Dermis blood vessel endothelial cell (primary cell): ENCODE results near the gene NRG2. TPM values are rescaled to one million over a fixed set of nuclear protein-coding genes. Genes with fewer than 3 reads are reported as not detected.

Source experiments
- DNase-seq: peaks from one replicate; pipeline ENCODE4 v3.0.0; 2010
- total RNA-seq: library from RNA; depleted of rRNA; stranded (reverse); fragments of >200 nt; gene quantifications from 2 replicates; pipeline ENCODE4 v1.2.3, GENCODE V29; 2014

Gene NRG2
- total RNA-seq, 1 donor from 2014 or later = 0.51 TPM

GRCh38 chr5:139930406-139930805, 112.7 kb downstream of the NRG2 start:
- DNase-seq = no peak

DNA sequence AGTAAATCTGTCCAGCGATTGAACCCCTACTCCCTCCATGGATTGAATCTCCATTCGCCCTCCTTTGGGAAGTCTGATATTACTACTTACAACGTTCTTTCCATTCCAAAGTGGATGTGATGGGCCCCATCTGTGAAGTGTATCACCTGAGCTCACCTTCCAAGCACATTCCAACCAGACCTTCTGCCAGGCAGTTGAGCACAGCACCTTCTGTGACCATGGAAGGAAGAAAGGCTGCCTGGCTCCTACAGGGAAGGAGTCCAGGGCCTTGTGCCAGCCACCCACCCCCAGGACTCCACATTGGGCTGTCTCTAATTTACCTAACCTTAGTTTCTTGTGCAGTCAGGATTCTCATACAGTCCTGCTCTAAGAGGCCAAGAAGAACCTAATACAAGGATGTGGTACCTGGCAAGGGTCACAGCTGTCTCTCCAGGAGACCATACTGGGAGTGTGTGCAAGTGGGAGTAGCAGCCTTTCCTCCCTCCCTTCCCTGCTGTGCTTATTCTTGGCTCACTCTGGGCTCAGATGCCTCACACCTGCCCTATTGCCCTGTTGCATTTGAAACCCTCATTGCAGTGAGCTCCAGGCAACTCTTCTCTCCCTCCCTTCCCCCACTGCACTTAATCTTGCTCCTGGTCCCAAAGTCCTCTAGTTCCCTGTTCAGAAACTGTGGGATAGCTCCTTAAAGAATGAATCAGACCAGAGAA, 116.1 kb downstream of the NRG2 start:
- DNase-seq = no peak

DNA sequence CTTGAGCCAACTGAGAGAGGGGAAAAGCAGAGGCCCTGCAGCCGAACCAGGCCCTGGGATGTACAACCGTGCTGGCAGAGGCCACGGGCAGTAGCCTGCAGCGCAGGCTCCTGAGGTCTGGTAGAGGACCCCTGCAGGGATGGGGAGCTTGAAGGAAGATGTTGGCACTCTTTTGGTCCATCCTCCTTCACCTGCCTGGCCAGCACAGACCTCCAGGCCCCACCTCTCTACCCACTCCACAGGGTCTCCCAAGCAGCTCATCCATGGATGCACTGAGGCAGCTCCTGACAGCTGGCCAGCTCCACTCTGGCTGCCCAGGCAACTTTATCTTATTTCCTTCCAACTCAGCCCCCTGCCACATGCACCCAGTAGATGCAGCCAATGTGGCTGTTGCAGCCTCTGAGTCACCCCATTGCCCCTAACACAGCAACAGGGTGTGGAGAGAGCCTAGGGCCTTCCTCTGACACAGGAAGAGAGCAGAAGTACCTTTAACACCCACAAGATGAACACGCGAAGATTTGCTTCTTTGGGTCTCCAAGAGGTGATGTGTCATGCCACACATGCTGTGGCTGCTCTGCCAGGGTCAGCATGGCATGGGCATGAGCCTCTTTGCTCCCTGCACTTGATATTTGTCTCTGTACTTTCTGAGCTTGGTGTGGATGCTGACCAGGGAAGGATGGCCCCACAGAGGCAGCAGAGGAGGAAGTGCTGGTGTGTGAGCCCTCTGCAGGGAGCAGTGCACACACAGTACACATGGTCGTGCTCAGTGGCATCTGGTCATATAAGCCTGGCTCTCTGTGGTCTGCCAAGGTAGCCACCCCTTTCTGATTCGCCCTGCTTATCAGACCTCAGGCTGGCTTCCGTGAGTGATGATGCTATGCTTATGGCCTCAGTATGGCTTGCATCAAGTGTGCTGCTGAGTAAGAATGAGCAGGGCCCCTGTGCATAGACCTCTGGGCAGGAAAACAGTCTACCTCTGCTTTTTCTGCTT, 117.2 kb downstream of the NRG2 start:
- DNase-seq = no peak

GRCh38 chr5:139925216-139925562, 117.9 kb downstream of the NRG2 start:
- DNase-seq = no peak

DNA sequence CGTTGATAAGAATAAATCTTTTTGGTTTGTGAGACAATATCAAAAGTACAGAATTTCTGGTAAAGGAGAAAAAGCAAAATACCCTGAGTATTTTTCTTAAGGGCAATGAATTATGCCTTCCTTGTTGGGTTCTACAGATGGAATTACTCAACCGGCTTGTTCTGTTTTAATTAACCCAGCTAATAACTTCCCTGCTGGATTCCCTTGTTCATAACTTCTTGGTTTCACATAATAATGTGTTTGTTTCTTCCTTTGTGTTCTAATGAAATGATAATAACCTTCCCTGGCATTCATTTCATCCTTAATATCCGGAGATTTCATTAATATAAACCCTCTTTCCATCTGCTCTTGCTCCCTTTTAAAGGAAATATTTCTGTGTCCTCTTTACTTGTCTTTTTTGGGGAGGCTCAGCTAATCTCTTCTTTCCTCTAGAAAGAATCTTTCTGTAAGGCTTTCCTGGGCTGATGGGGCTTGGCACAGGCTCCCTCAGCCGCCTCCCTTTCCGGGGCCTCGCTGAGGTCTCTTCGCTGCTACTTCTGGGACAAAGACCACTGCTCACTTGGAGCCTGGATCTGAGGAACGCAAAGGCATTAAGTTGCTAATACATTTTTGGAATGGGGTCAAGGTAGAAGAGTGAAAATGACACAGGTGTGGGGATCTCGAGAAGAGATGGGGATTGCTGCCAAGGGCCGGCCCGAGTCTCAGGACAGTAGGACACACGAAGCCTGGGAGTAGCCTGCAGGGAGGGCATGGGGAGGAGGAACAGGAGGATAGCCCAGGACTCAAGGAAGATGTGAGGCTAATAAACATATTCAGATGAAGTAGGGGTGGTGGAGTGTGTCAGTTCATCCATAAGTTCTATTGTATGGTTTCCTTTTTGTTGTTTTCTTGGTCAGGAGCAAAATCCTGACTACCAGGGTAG, 118.5 kb downstream of the NRG2 start:
- no peak for DNase-seq

GRCh38 chr5:139919308-139919707, 123.8 kb downstream of the NRG2 start:
- DNase-seq = no peak

DNA sequence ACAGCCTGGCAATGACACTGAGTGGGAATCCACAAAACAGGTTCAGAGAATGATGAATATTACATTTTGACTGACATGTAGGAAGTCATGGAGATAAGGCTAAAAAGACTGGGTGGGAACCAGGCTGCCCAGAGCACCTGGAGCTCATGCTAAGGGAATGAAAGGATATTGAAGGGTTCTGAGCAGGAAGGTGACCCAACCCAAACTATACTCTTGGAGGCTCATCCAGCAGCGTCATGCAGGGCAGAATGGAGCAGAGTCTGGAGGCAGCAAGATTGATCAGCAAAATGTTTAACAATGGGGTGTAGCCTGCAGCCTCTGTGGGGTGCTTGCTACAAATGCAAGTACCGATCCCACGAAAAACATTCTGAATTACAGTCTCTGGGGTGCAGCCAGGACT, 127.3 kb downstream of the NRG2 start:
- no peak for DNase-seq

GRCh38 chr5:139915266-139915665, 127.8 kb downstream of the NRG2 start:
- no peak for DNase-seq

GRCh38 chr5:139914218-139914807, 128.8 kb downstream of the NRG2 start:
- DNase-seq = no peak

DNA sequence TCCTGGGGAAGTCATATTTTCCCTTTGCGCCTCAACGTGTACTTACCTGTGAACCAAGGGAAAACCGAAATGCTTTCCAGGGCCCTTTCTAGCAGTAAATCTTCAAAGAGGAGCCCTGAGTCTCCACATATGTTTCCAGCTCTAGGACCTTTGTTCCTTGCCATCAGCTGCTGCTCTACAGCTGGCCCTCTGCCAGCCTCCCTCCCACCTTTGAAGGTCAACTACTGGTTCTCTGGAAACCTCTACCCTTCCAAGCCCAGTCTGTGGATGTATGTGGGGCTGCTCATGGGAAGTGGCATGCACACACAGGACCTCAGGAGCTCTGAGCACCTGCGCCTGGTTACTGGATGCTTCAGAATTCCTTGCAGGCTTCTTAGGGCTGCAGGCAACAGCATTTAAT, 130.3 kb downstream of the NRG2 start:
- DNase-seq = no peak

- no peak for DNase-seq
Measured at GRCh38 chr5:139912158-139912557, 130.9 kb downstream of the NRG2 start.

- DNase-seq = no peak
Measured at GRCh38 chr5:139911425-139912120, 131.5 kb downstream of the NRG2 start.

DNA sequence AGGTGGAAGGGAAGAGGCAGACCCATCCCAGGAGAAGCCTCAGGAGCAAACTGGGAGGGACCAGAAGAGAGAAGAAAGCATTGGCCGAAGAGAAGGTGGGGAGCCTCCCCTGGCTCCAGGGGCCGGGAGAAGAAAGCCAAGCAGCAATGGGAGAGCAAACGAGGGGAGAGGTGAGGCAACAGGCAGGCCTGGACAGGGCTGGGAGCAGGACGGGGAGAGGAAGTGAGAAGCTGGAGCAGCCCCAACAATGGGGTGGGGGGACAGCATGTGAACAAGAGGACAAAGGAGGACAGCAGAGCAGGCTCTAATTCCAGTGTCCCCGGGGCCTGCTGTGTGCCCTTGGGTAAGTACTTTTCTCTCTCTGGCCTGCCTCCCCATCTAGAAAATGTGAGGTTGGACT, 132.2 kb downstream of the NRG2 start:
- DNase-seq = no peak

DNA sequence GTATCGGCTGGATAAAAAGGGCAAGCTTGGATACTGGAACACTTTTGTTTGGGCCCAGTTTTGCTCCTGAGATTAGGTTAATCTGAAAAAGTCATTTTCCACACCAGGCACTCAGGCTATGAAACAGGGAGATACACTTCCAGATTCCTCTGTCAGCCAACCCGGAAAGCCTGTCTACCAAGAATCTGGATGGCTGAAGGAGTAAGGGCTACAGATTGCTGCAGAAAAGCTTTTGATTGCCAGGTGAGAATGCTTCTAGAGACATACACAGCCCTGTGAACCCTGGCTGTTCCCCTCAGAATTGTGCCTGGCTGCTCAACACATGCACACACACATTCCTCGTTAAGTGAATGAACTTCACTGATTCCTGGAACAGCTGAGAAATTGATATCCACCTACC, 133.1 kb downstream of the NRG2 start:
- no peak for DNase-seq

DNA sequence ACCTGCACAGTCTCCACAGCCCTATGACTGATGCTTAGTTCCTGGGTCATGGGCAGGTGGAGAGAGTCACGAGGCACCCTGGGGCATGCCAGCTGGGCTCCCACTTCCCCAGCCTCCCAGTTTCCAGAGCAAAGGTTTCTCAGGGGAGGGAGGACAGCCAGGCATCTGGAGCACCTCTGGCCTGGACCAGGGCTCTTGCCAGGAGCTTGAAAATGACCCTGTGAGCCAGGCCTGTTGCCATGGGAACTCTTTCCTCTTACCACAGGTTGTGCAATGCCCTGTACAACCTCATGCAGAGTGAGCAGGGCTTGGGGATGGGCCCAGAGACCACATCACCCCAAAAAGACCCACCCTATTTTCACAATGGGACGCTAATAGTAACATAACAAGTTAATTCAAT, 134.3 kb downstream of the NRG2 start:
- no peak for DNase-seq

- no peak for DNase-seq
Measured at GRCh38 chr5:139906661-139907060, 136.4 kb downstream of the NRG2 start.

DNA sequence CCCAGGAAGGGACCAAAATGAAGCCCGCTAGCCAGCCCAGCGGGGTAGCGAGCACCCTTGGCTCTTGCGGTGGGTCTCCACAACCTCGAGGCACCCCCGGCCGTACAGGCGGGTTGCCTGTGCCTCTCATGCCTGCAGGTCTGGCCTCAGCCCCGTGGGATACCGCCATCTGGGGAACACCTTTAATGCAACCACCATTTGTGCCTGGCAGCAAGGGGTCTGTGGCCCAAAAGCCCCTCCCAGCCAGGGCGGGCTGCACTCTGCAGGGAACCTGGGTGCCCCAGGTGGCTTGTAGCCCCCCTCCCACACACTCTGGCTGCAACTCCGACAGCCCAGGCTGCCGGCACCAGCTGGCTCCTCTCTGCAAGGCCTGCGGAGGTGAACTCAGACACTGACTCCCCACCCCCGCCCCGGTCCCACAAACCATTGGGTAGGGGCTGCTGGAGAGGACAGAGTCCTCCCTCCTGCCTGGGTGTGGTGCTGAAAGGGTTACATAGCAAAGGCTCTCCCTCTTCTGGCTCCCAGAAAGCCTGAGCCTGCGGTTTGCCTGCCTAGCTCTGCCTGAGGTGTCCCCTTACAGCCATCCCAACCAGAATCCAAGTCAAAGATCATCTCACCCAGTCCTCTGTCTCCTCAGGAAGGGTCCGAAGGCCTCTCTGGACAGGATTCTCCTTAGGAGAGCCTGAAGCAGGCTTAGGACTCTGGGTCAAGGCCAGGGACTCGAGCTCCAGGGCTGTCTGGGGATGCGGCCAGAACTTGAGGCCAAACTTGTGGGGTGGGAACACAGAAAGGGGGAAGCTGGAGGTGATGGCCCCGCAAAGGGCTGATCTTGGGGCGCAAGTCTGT, 138.1 kb downstream of the NRG2 start:
- no peak for DNase-seq

DNA sequence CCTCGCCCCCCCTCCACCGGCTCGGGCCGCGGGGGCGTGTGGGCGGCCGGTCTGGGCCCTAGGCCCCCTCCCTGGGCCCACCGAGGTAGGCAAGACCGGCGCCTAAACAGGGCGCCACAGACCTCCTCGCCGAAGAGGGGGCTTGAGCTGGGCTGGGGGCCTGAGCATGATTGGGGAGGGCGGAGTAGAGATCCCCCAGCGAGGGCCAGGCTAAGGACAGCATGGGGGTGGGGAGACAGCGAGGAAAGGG, 138.6 kb downstream of the NRG2 start:
- DNase-seq = no peak

DNA sequence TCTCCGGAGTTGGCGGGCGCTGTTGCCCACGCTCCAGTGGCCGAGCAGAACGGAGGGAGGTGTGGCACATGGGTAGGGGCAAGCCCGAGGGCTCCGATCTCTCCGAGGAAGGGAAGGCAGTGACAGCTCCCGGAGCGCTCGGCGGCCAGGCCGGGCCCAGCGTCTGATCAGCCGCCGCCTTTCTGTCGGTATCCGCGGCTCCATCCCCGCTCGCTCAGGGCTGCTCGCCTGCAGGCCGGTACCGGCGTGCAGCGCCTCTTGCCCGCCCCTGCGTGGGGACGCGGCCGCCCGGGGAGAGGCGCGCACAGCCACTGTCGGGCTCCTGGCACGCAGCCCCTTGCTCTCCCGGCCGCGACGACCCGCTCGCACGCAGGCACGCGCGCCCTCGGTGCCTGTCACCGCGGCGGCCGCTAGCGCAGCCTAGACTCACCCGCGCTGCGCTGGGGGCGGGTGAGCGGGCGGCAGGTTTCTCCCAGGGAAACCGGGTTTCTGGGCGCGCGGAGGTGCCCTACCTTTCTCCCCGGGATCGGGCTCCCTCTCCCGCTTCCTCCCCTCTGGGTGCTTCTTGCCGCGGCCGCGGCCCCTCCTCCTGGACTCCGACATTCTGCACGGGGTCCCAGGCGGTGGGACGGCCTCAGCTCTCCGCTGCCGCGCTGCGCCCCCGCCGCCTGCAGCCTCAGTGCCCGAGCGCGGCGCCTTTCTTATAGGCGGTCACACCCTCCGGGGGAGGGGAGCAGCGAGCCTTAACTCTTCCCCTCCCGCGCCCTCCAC, 139.1 kb downstream of the NRG2 start:
- peak; percentile 12 for DNase-seq

GRCh38 chr5:139903450-139903794, 139.7 kb downstream of the NRG2 start:
- DNase-seq = no peak

DNA sequence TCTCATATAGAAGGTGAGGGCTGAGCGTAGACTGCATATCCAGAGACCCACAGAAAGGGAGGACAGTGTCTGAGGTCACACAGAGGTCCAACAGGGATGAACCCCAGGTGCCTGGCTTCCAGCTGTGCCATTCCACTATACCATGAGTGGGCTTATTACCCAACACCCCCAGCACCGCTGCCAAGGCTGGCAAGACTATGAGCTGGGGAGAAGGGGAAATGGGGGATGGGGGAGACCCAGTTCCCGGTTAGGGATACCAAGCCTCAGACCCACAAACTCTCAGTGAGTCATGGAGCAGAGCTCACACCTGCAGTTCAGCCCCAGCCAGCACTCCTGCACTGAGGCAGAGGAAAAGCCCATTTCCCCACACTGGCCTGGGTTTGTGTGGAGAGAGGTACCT, 141.1 kb downstream of the NRG2 start:
- DNase-seq = no peak
